22Rv1 (cell line): ENCODE data around the gene ADGRD1.

Source experiments
- H3K27ac ChIP-seq: fragments of 450-650 bp; 2 replicates; pipeline ENCODE4 v1.5.1; 2017
- ZFX ChIP-seq: fragments of 450-650 bp; IDR thresholded peaks from 2 replicates; pipeline ENCODE4 v1.6.1; 2017; ENCODE audit warnings: antibody characterized with exemption, borderline replicate concordance
- TF ChIP-seq, protein P1 (sequence below): fragments of 450-650 bp; IDR thresholded peaks from 2 replicates; pipeline ENCODE4 v1.5.1; 2017; ENCODE audit warnings: mild to moderate bottlenecking

ADGRD1 gene

DNA sequence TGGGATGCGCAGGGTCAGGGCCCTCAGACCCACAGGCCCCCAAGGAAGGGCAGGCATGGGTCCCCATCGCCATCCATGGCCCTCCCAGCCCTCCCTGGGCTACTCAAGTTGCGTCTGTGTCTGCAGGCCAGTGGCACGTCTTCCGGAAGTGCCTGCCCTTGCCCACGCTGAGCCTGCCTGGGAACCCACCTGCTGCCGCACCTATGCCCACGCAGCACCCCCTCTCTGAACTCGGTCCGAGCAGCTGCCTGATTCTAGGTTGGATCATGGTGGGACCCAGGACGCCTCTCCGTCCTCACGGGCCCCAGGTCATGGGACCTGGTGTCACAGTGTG lies 182.8 kb downstream of the ADGRD1 start:
- TF ChIP-seq, protein P1, sequence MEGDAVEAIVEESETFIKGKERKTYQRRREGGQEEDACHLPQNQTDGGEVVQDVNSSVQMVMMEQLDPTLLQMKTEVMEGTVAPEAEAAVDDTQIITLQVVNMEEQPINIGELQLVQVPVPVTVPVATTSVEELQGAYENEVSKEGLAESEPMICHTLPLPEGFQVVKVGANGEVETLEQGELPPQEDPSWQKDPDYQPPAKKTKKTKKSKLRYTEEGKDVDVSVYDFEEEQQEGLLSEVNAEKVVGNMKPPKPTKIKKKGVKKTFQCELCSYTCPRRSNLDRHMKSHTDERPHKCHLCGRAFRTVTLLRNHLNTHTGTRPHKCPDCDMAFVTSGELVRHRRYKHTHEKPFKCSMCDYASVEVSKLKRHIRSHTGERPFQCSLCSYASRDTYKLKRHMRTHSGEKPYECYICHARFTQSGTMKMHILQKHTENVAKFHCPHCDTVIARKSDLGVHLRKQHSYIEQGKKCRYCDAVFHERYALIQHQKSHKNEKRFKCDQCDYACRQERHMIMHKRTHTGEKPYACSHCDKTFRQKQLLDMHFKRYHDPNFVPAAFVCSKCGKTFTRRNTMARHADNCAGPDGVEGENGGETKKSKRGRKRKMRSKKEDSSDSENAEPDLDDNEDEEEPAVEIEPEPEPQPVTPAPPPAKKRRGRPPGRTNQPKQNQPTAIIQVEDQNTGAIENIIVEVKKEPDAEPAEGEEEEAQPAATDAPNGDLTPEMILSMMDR, result no peak
- no peak for TF ChIP-seq ZFX

DNA sequence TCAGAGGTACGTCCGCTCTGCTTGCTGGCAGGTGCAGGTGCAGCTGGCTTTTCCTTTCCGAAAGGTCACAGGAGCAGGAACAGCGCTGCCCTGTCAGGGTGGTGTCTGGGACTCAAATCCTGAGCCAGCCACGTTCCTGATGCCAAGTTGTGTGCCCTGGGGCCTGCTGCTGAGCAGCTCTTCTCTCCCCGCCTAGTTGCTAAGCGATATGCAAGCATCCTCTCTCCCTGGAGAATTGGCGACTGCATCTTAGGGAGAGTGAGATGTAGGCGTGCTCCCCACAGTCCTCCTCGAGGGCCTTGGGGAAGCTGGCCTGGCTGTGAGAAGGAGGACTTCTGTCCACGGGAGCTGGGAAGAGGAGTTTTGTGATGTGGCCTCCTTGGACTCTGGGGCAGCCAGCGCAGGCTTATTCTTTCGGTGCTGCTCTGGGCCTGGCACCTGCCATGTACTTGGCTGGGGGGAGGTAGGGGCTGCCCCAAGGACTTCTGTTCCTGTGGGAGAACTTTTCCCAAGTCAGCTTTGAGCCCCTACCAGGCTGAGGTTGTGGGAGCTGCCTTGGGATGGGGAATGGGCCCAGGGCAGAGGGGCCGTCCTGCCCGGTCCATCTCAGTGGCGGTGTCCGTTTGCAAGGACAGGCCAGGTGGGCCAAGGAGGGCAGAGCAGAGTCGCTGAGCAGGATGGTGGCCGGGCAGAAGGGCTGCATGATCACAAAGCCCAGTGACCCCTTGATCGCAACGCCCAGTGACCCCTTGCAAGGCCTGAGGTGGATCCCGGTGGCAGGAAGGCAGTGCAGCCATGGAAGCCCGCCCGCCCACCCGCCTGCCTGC lies 183.5 kb downstream of the ADGRD1 start:
- TF ChIP-seq ZFX, result no peak
- TF ChIP-seq, protein P1, result no peak
- no peak overlapping the region for H3K27ac ChIP-seq

More for the DNA sequence above, 182.8 kb downstream of the ADGRD1 start:
- no peak overlapping the region for H3K27ac ChIP-seq

DNA sequence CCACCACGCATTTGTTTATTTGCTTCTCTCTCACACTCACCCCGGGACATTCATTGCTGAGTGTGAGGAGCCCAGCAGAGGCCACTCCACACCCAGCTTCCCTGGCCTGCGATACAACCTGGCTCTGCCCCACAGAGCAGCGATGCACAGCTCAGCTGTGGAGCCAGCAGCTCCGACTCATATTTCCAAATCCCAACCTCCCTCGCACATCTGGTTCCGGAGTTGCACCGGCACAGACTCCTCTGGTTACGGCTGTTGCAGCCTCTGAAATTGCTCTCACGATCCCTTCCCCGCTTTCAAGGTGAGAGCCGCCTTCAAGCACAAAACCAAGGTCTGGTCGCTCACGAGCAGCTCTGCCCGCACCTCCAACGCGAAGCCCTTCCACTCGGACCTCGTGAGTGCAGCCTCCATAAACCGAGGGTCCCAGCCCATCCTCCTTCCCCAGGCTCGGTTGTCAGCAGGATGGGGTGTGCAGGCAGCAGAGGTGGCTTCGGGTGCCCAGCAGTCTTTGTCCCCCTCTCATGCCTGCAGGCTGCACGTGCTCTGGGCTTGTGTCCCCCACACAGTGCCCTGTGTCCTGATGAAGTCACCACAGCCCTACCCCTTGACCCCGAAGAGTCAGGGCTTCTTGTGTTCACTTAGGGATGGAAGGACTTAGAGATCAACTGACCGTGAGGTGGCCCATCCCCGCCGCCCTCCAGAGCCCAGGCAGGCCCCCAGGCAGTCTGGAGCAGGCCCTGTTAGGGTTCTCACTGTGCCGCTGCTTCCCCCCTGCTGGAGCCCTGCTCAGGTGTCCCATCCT lies 184.3 kb downstream of the ADGRD1 start:
- no peak overlapping the region for H3K27ac ChIP-seq
- TF ChIP-seq, protein P1, result no peak
- TF ChIP-seq ZFX, result no peak

DNA sequence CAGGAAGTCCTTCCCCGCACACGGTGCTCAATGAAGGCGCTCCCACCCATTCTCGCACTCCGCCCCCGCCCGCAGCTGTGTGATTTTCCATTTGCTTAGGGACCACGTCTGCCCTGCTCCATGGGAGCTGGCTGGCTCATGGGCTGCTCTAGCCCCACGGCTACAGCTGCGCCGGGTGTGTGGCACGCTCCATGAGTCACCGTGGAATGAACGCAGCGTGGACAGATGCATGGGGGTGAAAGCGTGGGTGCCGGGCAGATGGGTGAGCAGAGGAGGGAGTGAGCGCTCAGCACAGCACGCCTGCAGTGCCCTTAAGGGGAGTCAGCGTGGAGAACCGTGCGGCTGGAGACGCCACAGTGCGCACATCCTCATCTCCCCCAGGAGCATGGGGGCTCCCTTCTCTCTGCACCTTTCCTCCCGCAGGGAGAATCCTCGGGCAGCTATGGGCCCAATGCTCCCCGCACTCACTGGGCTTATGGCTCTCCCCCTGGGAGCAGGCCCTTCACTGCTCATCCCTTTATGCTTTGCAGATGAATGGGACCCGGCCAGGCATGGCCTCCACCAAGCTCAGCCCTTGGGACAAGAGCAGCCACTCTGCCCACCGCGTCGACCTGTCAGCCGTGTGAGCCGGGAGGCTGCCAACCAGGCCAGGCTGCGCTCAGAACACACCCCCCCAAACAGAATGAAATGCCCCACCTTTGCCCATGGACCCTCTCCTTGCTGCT lies 185.1 kb downstream of the ADGRD1 start:
- TF ChIP-seq, protein P1, result no peak
- TF ChIP-seq ZFX, result no peak
- H3K27ac ChIP-seq, result no peak overlapping the region

DNA sequence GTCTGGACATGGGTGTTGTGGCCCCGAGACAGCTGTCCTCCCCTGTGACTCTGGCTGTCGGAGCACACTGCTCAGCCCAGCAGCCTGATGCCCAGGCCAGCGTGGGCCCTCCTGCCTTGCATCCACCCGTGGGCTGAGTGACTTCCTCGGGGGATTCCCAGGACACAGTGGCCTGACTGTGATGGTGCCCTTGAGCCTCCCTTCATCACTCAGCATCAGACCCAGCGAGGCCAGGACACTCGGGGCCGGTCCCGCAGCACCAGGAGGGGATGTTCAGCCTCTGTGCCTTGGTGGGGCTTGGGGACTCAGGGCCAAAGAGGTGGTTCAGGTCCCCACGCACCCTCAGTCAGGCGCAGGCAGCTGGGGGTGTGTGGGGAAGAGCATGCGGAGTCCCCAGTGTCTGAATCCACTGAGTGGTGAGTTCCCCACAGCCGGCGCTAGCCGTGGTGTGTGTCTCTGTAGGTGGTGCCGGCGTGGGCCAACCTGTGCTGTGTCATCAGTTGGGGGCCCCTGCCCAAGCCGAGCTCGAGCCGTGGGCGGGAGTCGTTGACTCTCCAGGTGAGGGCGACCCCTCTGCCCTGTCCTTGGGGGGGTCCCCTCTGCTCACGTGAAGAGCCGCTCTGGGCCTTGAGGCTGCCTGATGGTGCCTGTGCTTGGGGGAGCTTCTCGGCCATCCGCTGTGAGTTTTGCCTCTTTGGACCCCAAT lies 185.8 kb downstream of the ADGRD1 start:
- TF ChIP-seq, protein P1, result no peak
- no peak for TF ChIP-seq ZFX
- no peak overlapping the region for H3K27ac ChIP-seq

DNA sequence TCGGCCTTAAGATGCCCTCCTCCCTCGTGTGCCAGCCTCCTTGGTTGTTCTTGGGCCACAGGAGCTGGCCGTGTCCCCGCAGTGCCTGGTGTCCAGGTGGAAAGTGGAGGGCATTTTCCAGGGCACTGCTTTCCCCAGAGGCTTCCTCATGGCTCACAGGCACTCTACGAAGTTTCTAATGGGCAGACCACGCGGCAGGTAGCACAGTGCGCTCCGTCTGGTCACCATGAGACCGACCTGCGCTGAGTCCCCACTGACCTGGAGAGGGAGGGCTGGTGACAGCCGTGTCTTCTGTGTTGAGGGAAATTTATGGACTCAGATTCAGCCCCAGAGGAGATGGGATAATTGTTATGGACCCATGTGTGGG lies 186.3 kb downstream of the ADGRD1 start:
- TF ChIP-seq, protein P1, result no peak
- TF ChIP-seq ZFX, result no peak
- no peak overlapping the region for H3K27ac ChIP-seq
